IPS-20b (cell line): ENCODE results near the gene DNMBP.

Experiments used
- H3K27ac ChIP-seq: one replicate; pipeline ENCODE4 v1.5.1; 2013; ENCODE audit warnings: low read length
- H3K27me3 ChIP-seq: 2 replicates; pipeline ENCODE4 v1.6.1; 2013; ENCODE audit warnings: mild to moderate bottlenecking, low read length, inconsistent platforms; ENCODE audit not compliant: insufficient read depth
- H3K36me3 ChIP-seq: 2 replicates; pipeline ENCODE4 v1.6.1; 2013; ENCODE audit warnings: low read depth, mild to moderate bottlenecking, inconsistent platforms, low read length, moderate library complexity; ENCODE audit not compliant: insufficient read depth
- H3K4me1 ChIP-seq: 2 replicates; pipeline ENCODE4 v1.6.1; 2013; ENCODE audit warnings: mild to moderate bottlenecking, control low read depth, inconsistent platforms, low read length, moderate library complexity; ENCODE audit not compliant: insufficient read depth
- H3K4me3 ChIP-seq: 2 replicates; pipeline ENCODE4 v1.5.1; 2013; ENCODE audit warnings: mild to moderate bottlenecking, low read length, inconsistent platforms
- H3K9ac ChIP-seq: 2 replicates; pipeline ENCODE4 v1.6.1; 2013; ENCODE audit warnings: low read depth, mild to moderate bottlenecking, inconsistent platforms, low read length, moderate library complexity
- H3K9me3 ChIP-seq: 2 replicates; pipeline ENCODE4 v1.6.1; 2013; ENCODE audit warnings: mild to moderate bottlenecking, low read depth, low read length, inconsistent platforms; ENCODE audit not compliant: insufficient read depth

Gene DNMBP

GRCh38 chr10:100009283-100009792 is 409 bp downstream of the DNMBP start:
- H3K27ac ChIP-seq: no peak overlapping the region
- H3K27me3 ChIP-seq: peaks cover 29% of the 10 kb centered on the region
- H3K9ac ChIP-seq: peak overlapping the region; percentile 62; the same call in 1 of the 2 replicates
- H3K4me3 ChIP-seq: peak overlapping the region; percentile 89
- peaks cover 3% of the 10 kb centered on the region; the same call in 1 of the 2 replicates for H3K4me1 ChIP-seq
- no peaks in the 10 kb centered on the region for H3K9me3 ChIP-seq
- no peaks in the 10 kb centered on the region for H3K36me3 ChIP-seq

- no peak overlapping the region for H3K27ac ChIP-seq
- no peaks in the 10 kb centered on the region for H3K36me3 ChIP-seq
- peaks cover 3% of the 10 kb centered on the region; the same call in 1 of the 2 replicates for H3K4me1 ChIP-seq
These were observed 952 bp downstream of the DNMBP start for GRCh38 chr10:100008708-100009282.

GRCh38 chr10:100008142-100008522 is 1.6 kb downstream of the DNMBP start:
- Histone ChIP-seq H3K4me1 (peaks cover 3% of the 10 kb centered on the region; the same call in 1 of the 2 replicates), H3K27ac (no peak overlapping the region), H3K36me3 (no peaks in the 10 kb centered on the region), H3K9me3 (no peaks in the 10 kb centered on the region), H3K4me3 (peak overlapping the region; percentile 89; the same call in 1 of the 2 replicates), H3K27me3 (peaks cover 29% of the 10 kb centered on the region), H3K9ac (no peak overlapping the region; the same call in 1 of the 2 replicates)

More at GRCh38 chr10:100008708-100009282, 952 bp downstream of the DNMBP start:
- Histone ChIP-seq H3K9ac (peak overlapping the region; percentile 62), H3K27me3 (peaks cover 29% of the 10 kb centered on the region), H3K9me3 (no peaks in the 10 kb centered on the region), H3K4me3 (peak overlapping the region; percentile 89)

GRCh38 chr10:100007231-100008141 is 2.3 kb downstream of the DNMBP start:
- Histone ChIP-seq H3K9ac (no peak overlapping the region), H3K4me3 (no peak overlapping the region), H3K4me1 (peaks cover 3% of the 10 kb centered on the region; the same call in 1 of the 2 replicates), H3K36me3 (no peaks in the 10 kb centered on the region), H3K27ac (no peak overlapping the region), H3K27me3 (peaks cover 29% of the 10 kb centered on the region), H3K9me3 (no peaks in the 10 kb centered on the region)

GRCh38 chr10:100006243-100006886 is 3.4 kb downstream of the DNMBP start:
- H3K4me3 ChIP-seq: no peak overlapping the region
- no peak overlapping the region for H3K9ac ChIP-seq
- peaks cover 3% of the 10 kb centered on the region; the same call in 1 of the 2 replicates for H3K4me1 ChIP-seq
- no peak overlapping the region for H3K27ac ChIP-seq
- H3K36me3 ChIP-seq: no peaks in the 10 kb centered on the region
- peaks cover 29% of the 10 kb centered on the region for H3K27me3 ChIP-seq
- H3K9me3 ChIP-seq: no peaks in the 10 kb centered on the region

- peaks cover 18% of the 10 kb centered on the region for H3K27me3 ChIP-seq
- no peak overlapping the region for H3K9ac ChIP-seq
- no peak overlapping the region for H3K27ac ChIP-seq
- peaks cover 10% of the 10 kb centered on the region; the same call in 1 of the 2 replicates for H3K4me1 ChIP-seq
- no peaks in the 10 kb centered on the region for H3K36me3 ChIP-seq
- no peak overlapping the region for H3K4me3 ChIP-seq
- H3K9me3 ChIP-seq: no peaks in the 10 kb centered on the region
These were observed 4.8 kb downstream of the DNMBP start for GRCh38 chr10:100004805-100005510.

- H3K4me1 ChIP-seq: peaks cover 13% of the 10 kb centered on the region
- H3K9me3 ChIP-seq: no peaks in the 10 kb centered on the region; the same call in 1 of the 2 replicates
- H3K36me3 ChIP-seq: no peaks in the 10 kb centered on the region
- H3K27ac ChIP-seq: no peak overlapping the region
- H3K9ac ChIP-seq: no peak overlapping the region
- no peak overlapping the region for H3K4me3 ChIP-seq
- H3K27me3 ChIP-seq: no peaks in the 10 kb centered on the region
These were observed 9.6 kb downstream of the DNMBP start for GRCh38 chr10:100000109-100000644.

GRCh38 chr10:99999319-100000108 is 10.2 kb downstream of the DNMBP start:
- H3K4me3 ChIP-seq: no peak overlapping the region
- no peaks in the 10 kb centered on the region for H3K36me3 ChIP-seq
- no peaks in the 10 kb centered on the region; the same call in 1 of the 2 replicates for H3K9me3 ChIP-seq
- no peaks in the 10 kb centered on the region for H3K27me3 ChIP-seq
- no peak overlapping the region for H3K27ac ChIP-seq
- no peak overlapping the region for H3K9ac ChIP-seq
- H3K4me1 ChIP-seq: peaks cover 13% of the 10 kb centered on the region

- Histone ChIP-seq H3K9ac (no peak overlapping the region), H3K4me1 (peaks cover 13% of the 10 kb centered on the region), H3K9me3 (no peaks in the 10 kb centered on the region; the same call in 1 of the 2 replicates), H3K27me3 (no peaks in the 10 kb centered on the region), H3K27ac (no peak overlapping the region), H3K36me3 (no peaks in the 10 kb centered on the region), H3K4me3 (no peak overlapping the region)
These were observed 10.9 kb downstream of the DNMBP start for GRCh38 chr10:99998889-99999288.
